H1 (cell line): ENCODE measurements around the gene RANBP3L. TPM values are rescaled to one million over a fixed set of nuclear protein-coding genes. Genes with fewer than 3 reads are reported as not detected.

Source experiments
- CTCF ChIA-PET: fragments of 300-600 bp; sonication (Branson Sonifier 250); formaldehyde crosslinking; loops from one replicate; lab custom pipeline; 2021; ENCODE audit not compliant: partially characterized antibody; lab: Charles Lee
- POLR2A ChIA-PET: fragments of 300-600 bp; sonication (Branson Sonifier 250); formaldehyde crosslinking; loops from one replicate; lab custom pipeline; 2021; ENCODE audit warnings: inconsistent platforms; ENCODE audit not compliant: partially characterized antibody; lab: Charles Lee
- DNase-seq, 2 experiments: peaks; one replicate each; pipeline versions ENCODE4 v3.0.0 to v3.0.0-alpha.2; 2010 to 2022; ENCODE audit warnings: low spot score in 2 of 2, low read depth in 1 of 2, mixed read lengths in 1 of 2
- FAIRE-seq: peaks from 2 replicates; lab custom pipeline; 2011; peaks lifted over from hg19 to GRCh38; lab: Jason Lieb, UNC
- H2AFZ ChIP-seq: 2 replicates; pipeline ENCODE4 v1.8.1; 2012; ENCODE audit warnings: low read length, inconsistent platforms
- H2AK5ac ChIP-seq: 2 replicates; pipeline ENCODE4 v1.6.1; 2013; ENCODE audit warnings: low read depth, low read length
- H2BK120ac ChIP-seq: replicated peaks from 2 replicates; pipeline ENCODE3; 2013; ENCODE audit warnings: low read depth, low read length, inconsistent platforms
- H2BK12ac ChIP-seq: 2 replicates; pipeline ENCODE4 v1.6.1; 2013; ENCODE audit warnings: low read depth, low read length
- H2BK15ac ChIP-seq: 2 replicates; pipeline ENCODE4 v1.6.1; 2013; ENCODE audit warnings: low read length
- H2BK20ac ChIP-seq: 2 replicates; pipeline ENCODE4 v1.6.1; 2013; ENCODE audit warnings: low read length
- H2BK5ac ChIP-seq: 2 replicates; pipeline ENCODE4 v1.6.1; 2013; ENCODE audit warnings: low read depth, low read length
- H3K14ac ChIP-seq: 2 replicates; pipeline ENCODE4 v1.6.1; 2013; ENCODE audit warnings: inconsistent platforms; ENCODE audit not compliant: insufficient read length
- H3K18ac ChIP-seq: 2 replicates; pipeline ENCODE4 v1.6.1; 2013; ENCODE audit warnings: low read length; ENCODE audit errors: extremely low read depth
- H3K23ac ChIP-seq: 2 replicates; pipeline ENCODE4 v1.6.1; 2013; ENCODE audit warnings: inconsistent platforms; ENCODE audit not compliant: insufficient read length
- H3K23me2 ChIP-seq: 2 replicates; pipeline ENCODE4 v1.6.1; 2013; ENCODE audit warnings: low read depth, low read length
- H3K27ac ChIP-seq: 2 replicates; pipeline ENCODE4 v1.6.1; 2011; ENCODE audit warnings: low read depth, low read length, inconsistent platforms
- H3K27me3 ChIP-seq, 4 experiments: replicated peaks in 1 of 4; 1 replicate in 1 of 4; 2 replicates in 3 of 4; pipeline versions ENCODE4 v1.6.1 to v1.8.1; 2011 to 2013; ENCODE audit warnings: low read length in 3 of 4, mild to moderate bottlenecking in 3 of 4, inconsistent platforms in 2 of 4, mixed read lengths in 2 of 4, moderate library complexity in 1 of 4; ENCODE audit not compliant: control insufficient read depth in 3 of 4, insufficient read depth in 3 of 4; ENCODE audit errors: extremely low read depth in 1 of 4
- H3K36me3 ChIP-seq, 4 experiments: 2 replicates each; pipeline versions ENCODE4 v1.6.1 to v1.8.1; 2011 to 2013; ENCODE audit warnings: mild to moderate bottlenecking in 4 of 4, low read length in 3 of 4, moderate library complexity in 2 of 4, control low read depth in 1 of 4, inconsistent platforms in 1 of 4; ENCODE audit not compliant: insufficient read depth in 4 of 4, control insufficient read depth in 2 of 4
- H3K4ac ChIP-seq: replicated peaks from 2 replicates; pipeline ENCODE3; 2013; ENCODE audit warnings: low read length, low read depth, mixed read lengths, inconsistent platforms; ENCODE audit not compliant: insufficient read length
- H3K4me1 ChIP-seq, 4 experiments: replicated peaks in 1 of 4; 1 replicate in 1 of 4; 2 replicates in 3 of 4; pipeline versions ENCODE4 v1.6.1 to v1.8.1; 2011 to 2013; ENCODE audit warnings: low read length in 3 of 4, inconsistent platforms in 2 of 4, mixed read lengths in 1 of 4; ENCODE audit not compliant: insufficient read depth in 4 of 4, control insufficient read depth in 3 of 4
- H3K4me2 ChIP-seq, 2 experiments: 2 replicates each; pipeline versions ENCODE4 v1.6.1 to v1.8.1; 2011 to 2013; ENCODE audit warnings: low read depth in 2 of 2, low read length in 2 of 2, control low read depth in 1 of 2, inconsistent platforms in 1 of 2, mild to moderate bottlenecking in 1 of 2; ENCODE audit not compliant: insufficient read depth in 1 of 2
- H3K4me3 ChIP-seq, 4 experiments: fragments of 200-600, 300-600 bp in 1 of 4; sonication (generic), shearing (Covaris generic), sonication (Bioruptor Twin) in 1 of 4; 2 replicates each; pipeline versions ENCODE4 v1.5.1 to v1.8.1; 2011 to 2016; ENCODE audit warnings: low read length in 4 of 4, low read depth in 3 of 4, control low read depth in 2 of 4, inconsistent platforms in 2 of 4, mild to moderate bottlenecking in 2 of 4, mixed read lengths in 1 of 4, moderate library complexity in 1 of 4; ENCODE audit not compliant: insufficient read depth in 2 of 4; ENCODE audit errors: extremely low read depth in 1 of 4
- H3K56ac ChIP-seq: replicated peaks from 2 replicates; pipeline ENCODE3; 2013; ENCODE audit warnings: low read depth, mild to moderate bottlenecking, mixed read lengths, low read length, inconsistent platforms; ENCODE audit not compliant: insufficient read length
- H3K79me1 ChIP-seq: 2 replicates; pipeline ENCODE4 v1.6.1; 2013; ENCODE audit warnings: low read depth, low read length, control low read depth
- H3K79me2 ChIP-seq, 2 experiments: 2 replicates each; pipeline versions ENCODE4 v1.6.1 to v1.8.1; 2012 to 2013; ENCODE audit warnings: low read length in 2 of 2, mild to moderate bottlenecking in 2 of 2, inconsistent platforms in 1 of 2; ENCODE audit not compliant: insufficient read depth in 2 of 2, control insufficient read depth in 1 of 2
- H3K9ac ChIP-seq, 4 experiments: replicated peaks in 1 of 4; 1 replicate in 1 of 4; 2 replicates in 3 of 4; pipeline versions ENCODE4 v1.6.1 to v1.8.1; 2011 to 2013; ENCODE audit warnings: low read depth in 3 of 4, low read length in 3 of 4, control low read depth in 2 of 4, mild to moderate bottlenecking in 2 of 4, moderate library complexity in 2 of 4, inconsistent platforms in 1 of 4; ENCODE audit errors: extremely low read depth in 1 of 4
- H3K9me3 ChIP-seq, 2 experiments: 2 replicates each; pipeline versions ENCODE4 v1.6.1 to v1.8.1; 2012 to 2013; ENCODE audit warnings: mild to moderate bottlenecking in 2 of 2, moderate library complexity in 2 of 2, control low read depth in 1 of 2, inconsistent platforms in 1 of 2, low read depth in 1 of 2, low read length in 1 of 2, mixed read lengths in 1 of 2; ENCODE audit not compliant: insufficient read depth in 2 of 2
- H4K20me1 ChIP-seq, 2 experiments: replicated peaks in 1 of 2; 2 replicates each; pipeline versions ENCODE3 to v1.8.1; 2011 to 2013; ENCODE audit warnings: inconsistent platforms in 2 of 2, low read length in 2 of 2, mild to moderate bottlenecking in 1 of 2; ENCODE audit not compliant: insufficient read depth in 2 of 2, control insufficient read depth in 1 of 2
- H4K5ac ChIP-seq: 2 replicates; pipeline ENCODE4 v1.6.1; 2013; ENCODE audit warnings: low read length, low read depth, mixed read lengths, inconsistent platforms; ENCODE audit not compliant: insufficient read length
- H4K8ac ChIP-seq: 2 replicates; pipeline ENCODE4 v1.8.0; 2013; ENCODE audit warnings: mild to moderate bottlenecking, moderate library complexity, low read length, inconsistent platforms; ENCODE audit not compliant: insufficient read depth; ENCODE audit errors: extremely low read depth
- H4K91ac ChIP-seq: replicated peaks from 2 replicates; pipeline ENCODE3; 2013; ENCODE audit warnings: low read length, mixed read lengths, inconsistent platforms; ENCODE audit not compliant: insufficient read length
- CHD2 ChIP-seq: IDR thresholded peaks from 2 replicates; pipeline ENCODE4 v1.6.1; 2012; ENCODE audit warnings: low read length, improper control_type of control experiment
- CHD7 ChIP-seq: fragments of 300-600 bp; sonication (generic); IDR thresholded peaks from 2 replicates; pipeline ENCODE4 v1.7.1; 2012; ENCODE audit warnings: low read length, moderate library complexity, mild to moderate bottlenecking, inconsistent platforms; ENCODE audit not compliant: insufficient replicate concordance
- polyA plus RNA-seq, 7 experiments: library from polyadenylated mRNA; depleted of rRNA in 3 of 7; stranded (reverse) in 5 of 7; unstranded in 2 of 7; fragments of >200 nt in 5 of 7; fragments of 200-250 nt in 2 of 7; gene quantifications; 1 replicate in 5 of 7; 2 replicates in 1 of 7; 4 replicates in 1 of 7; pipeline versions ENCODE4 v1.2.1 to v1.2.3, GENCODE V29; 2011 to 2013; ENCODE audit warnings: missing spikeins in 2 of 7, mixed read lengths in 2 of 7
- total RNA-seq: library from RNA; stranded (reverse); fragmentation: NEBNext Ultra II Directional; extraction: Animal tissue kit (Norgen Biotek cat#: 25700); gene quantifications from 2 replicates; pipeline ENCODE4 v1.2.1, GENCODE V29; 2021

RANBP3L gene
- total and polyA plus RNA-seq, 2 of the 8 experiments (the other 6 are each of a cell fraction or from before 2014, with no cell fraction given), result not detected

- H3K56ac ChIP-seq, result no peak overlapping the region
- no peak overlapping the region for H4K91ac ChIP-seq
- no peaks in the 10 kb centered on the region for H3K79me1 ChIP-seq
- no peaks in the 10 kb centered on the region for H3K4me1 ChIP-seq
- no peak overlapping the region for H2AK5ac ChIP-seq
- H2AFZ ChIP-seq, result no peak overlapping the region
- no peak overlapping the region for H3K18ac ChIP-seq
- no peaks in the 10 kb centered on the region for H4K20me1 ChIP-seq
- H3K9me3 ChIP-seq, result no peaks in the 10 kb centered on the region
- H2BK15ac ChIP-seq, result no peak overlapping the region
- no peak overlapping the region for H2BK5ac ChIP-seq
- no peak overlapping the region for H3K9ac ChIP-seq
- no peaks in the 10 kb centered on the region for H3K36me3 ChIP-seq
- H3K23me2 ChIP-seq, result no peaks in the 10 kb centered on the region
- no peak overlapping the region for H2BK12ac ChIP-seq
- FAIRE-seq (no peak), DNase-seq (no peak)
- H3K4me2 ChIP-seq, result no peak overlapping the region
- H3K14ac ChIP-seq, result no peak overlapping the region
- no peak overlapping the region for H3K23ac ChIP-seq
- CTCF ChIA-PET, result interaction anchor here (0.8 to 1.9 kb wide), 2 partner anchors 9 to 21 kb away, joined by 4 to 5 read pairs; no protein-coding TSS in a partner anchor
- no peaks in the 10 kb centered on the region for H3K27me3 ChIP-seq
- H2BK20ac ChIP-seq, result no peak overlapping the region
- H3K27ac ChIP-seq, result no peak overlapping the region
- H4K8ac ChIP-seq, result no peak overlapping the region
- no peak overlapping the region for H2BK120ac ChIP-seq
- H3K4ac ChIP-seq, result no peak overlapping the region
- POLR2A ChIA-PET, result no interaction called here
- H4K5ac ChIP-seq, result no peak overlapping the region
- H3K4me3 ChIP-seq, result no peak overlapping the region
- no peaks in the 10 kb centered on the region for H3K79me2 ChIP-seq
- TF ChIP-seq CHD7, result no peak
- no peak for TF ChIP-seq CHD2
These were observed 3.1 kb downstream of the RANBP3L start for GRCh38 chr5:36298552-36298951.
